ENCODE results near the gene LPIN3.
A peak's percentile ranks its signal among the peaks of the same experiment; 100 is the strongest.
"Not testable (repeated sequence)": the region's sequence is repeated elsewhere in the genome, so short reads cannot be mapped to it uniquely, and the experiment has no call there.

LPIN3 gene

GRCh38 chr20:41308290-41308711, 32.3 kb upstream of the LPIN3 start:
- no peak overlapping the region for H3K27ac ChIP-seq (ENCODE audit: insufficient read depth, low read length, poor library complexity, severe bottlenecking)
- no peaks in the 10 kb centered on the region for H3K36me3 ChIP-seq (ENCODE audit: control insufficient read depth, insufficient read depth, low read length)
- no peaks in the 10 kb centered on the region for H3K27me3 ChIP-seq (replicated peaks; ENCODE audit: control insufficient read depth, insufficient read depth, low read length, poor library complexity, severe bottlenecking)
- DNase-seq: no peak
- no peaks in the 10 kb centered on the region for H3K4me1 ChIP-seq (ENCODE audit: control insufficient read depth, insufficient read depth, low read length, poor library complexity, severe bottlenecking)
- H3K9me3 ChIP-seq (ENCODE audit: control insufficient read depth, low read length): no peaks in the 10 kb centered on the region
- H3K4me3 ChIP-seq (ENCODE audit: insufficient read depth, low read depth, low read length, poor library complexity, severe bottlenecking): no peak overlapping the region

- Histone ChIP-seq H3K4me1 (ENCODE audit: control insufficient read depth, insufficient read depth, low read length, poor library complexity, severe bottlenecking) (no peaks in the 10 kb centered on the region), H3K4me3 (ENCODE audit: insufficient read depth, low read depth, low read length, poor library complexity, severe bottlenecking) (no peak overlapping the region), H3K27me3 (replicated peaks; ENCODE audit: control insufficient read depth, insufficient read depth, low read length, poor library complexity, severe bottlenecking) (no peaks in the 10 kb centered on the region), H3K36me3 (ENCODE audit: control insufficient read depth, insufficient read depth, low read length) (no peaks in the 10 kb centered on the region), H3K9me3 (ENCODE audit: control insufficient read depth, low read length) (no peaks in the 10 kb centered on the region), H3K27ac (ENCODE audit: insufficient read depth, low read length, poor library complexity, severe bottlenecking) (no peak overlapping the region)
- no peak for DNase-seq
These were observed 31.8 kb upstream of the LPIN3 start for GRCh38 chr20:41308726-41309413.

- no peaks in the 10 kb centered on the region for H3K36me3 ChIP-seq (ENCODE audit: control insufficient read depth, insufficient read depth, low read length)
- H3K27ac ChIP-seq (ENCODE audit: insufficient read depth, low read length, poor library complexity, severe bottlenecking): no peak overlapping the region
- H3K4me1 ChIP-seq (ENCODE audit: control insufficient read depth, insufficient read depth, low read length, poor library complexity, severe bottlenecking): no peaks in the 10 kb centered on the region
- no peaks in the 10 kb centered on the region for H3K9me3 ChIP-seq (ENCODE audit: control insufficient read depth, low read length)
- H3K27me3 ChIP-seq (replicated peaks; ENCODE audit: control insufficient read depth, insufficient read depth, low read length, poor library complexity, severe bottlenecking): no peaks in the 10 kb centered on the region
- no peak for DNase-seq
- no peak overlapping the region for H3K4me3 ChIP-seq (ENCODE audit: insufficient read depth, low read depth, low read length, poor library complexity, severe bottlenecking)
These were observed 30.8 kb upstream of the LPIN3 start for GRCh38 chr20:41309817-41310216.

GRCh38 chr20:41312009-41312408, 28.6 kb upstream of the LPIN3 start:
- H3K4me3 ChIP-seq (ENCODE audit: insufficient read depth, low read depth, low read length, poor library complexity, severe bottlenecking); H3K4me1 ChIP-seq (ENCODE audit: control insufficient read depth, insufficient read depth, low read length, poor library complexity, severe bottlenecking); DNase-seq: not testable (repeated sequence)

GRCh38 chr20:41314386-41314785, 26.2 kb upstream of the LPIN3 start:
- no peak for DNase-seq
- no peak overlapping the region for H3K4me3 ChIP-seq (ENCODE audit: insufficient read depth, low read depth, low read length, poor library complexity, severe bottlenecking)

More at GRCh38 chr20:41312009-41312408, 28.6 kb upstream of the LPIN3 start:
- not testable (repeated sequence) for H3K9me3 ChIP-seq (ENCODE audit: control insufficient read depth, low read length); H3K27me3 ChIP-seq (replicated peaks; ENCODE audit: control insufficient read depth, insufficient read depth, low read length, poor library complexity, severe bottlenecking); H3K27ac ChIP-seq (ENCODE audit: insufficient read depth, low read length, poor library complexity, severe bottlenecking); H3K36me3 ChIP-seq (ENCODE audit: control insufficient read depth, insufficient read depth, low read length)

GRCh38 chr20:41316051-41316450, 24.6 kb upstream of the LPIN3 start:
- no peak for DNase-seq
- Histone ChIP-seq H3K36me3 (ENCODE audit: control insufficient read depth, insufficient read depth, low read length) (no peaks in the 10 kb centered on the region), H3K4me3 (ENCODE audit: insufficient read depth, low read depth, low read length, poor library complexity, severe bottlenecking) (no peak overlapping the region), H3K27me3 (replicated peaks; ENCODE audit: control insufficient read depth, insufficient read depth, low read length, poor library complexity, severe bottlenecking) (no peaks in the 10 kb centered on the region), H3K9me3 (ENCODE audit: control insufficient read depth, low read length) (no peaks in the 10 kb centered on the region), H3K4me1 (ENCODE audit: control insufficient read depth, insufficient read depth, low read length, poor library complexity, severe bottlenecking) (peaks cover 7% of the 10 kb centered on the region), H3K27ac (ENCODE audit: insufficient read depth, low read length, poor library complexity, severe bottlenecking) (no peak overlapping the region)

More at GRCh38 chr20:41314386-41314785, 26.2 kb upstream of the LPIN3 start:
- Histone ChIP-seq H3K9me3 (ENCODE audit: control insufficient read depth, low read length) (no peaks in the 10 kb centered on the region), H3K4me1 (ENCODE audit: control insufficient read depth, insufficient read depth, low read length, poor library complexity, severe bottlenecking) (peaks cover 7% of the 10 kb centered on the region), H3K27me3 (replicated peaks; ENCODE audit: control insufficient read depth, insufficient read depth, low read length, poor library complexity, severe bottlenecking) (no peaks in the 10 kb centered on the region), H3K36me3 (ENCODE audit: control insufficient read depth, insufficient read depth, low read length) (no peaks in the 10 kb centered on the region), H3K27ac (ENCODE audit: insufficient read depth, low read length, poor library complexity, severe bottlenecking) (no peak overlapping the region)

GRCh38 chr20:41316602-41317545, 23.7 kb upstream of the LPIN3 start:
- H3K27me3 ChIP-seq (replicated peaks; ENCODE audit: control insufficient read depth, insufficient read depth, low read length, poor library complexity, severe bottlenecking): no peaks in the 10 kb centered on the region
- peaks cover 7% of the 10 kb centered on the region for H3K4me1 ChIP-seq (ENCODE audit: control insufficient read depth, insufficient read depth, low read length, poor library complexity, severe bottlenecking)
- no peaks in the 10 kb centered on the region for H3K9me3 ChIP-seq (ENCODE audit: control insufficient read depth, low read length)
- no peaks in the 10 kb centered on the region for H3K36me3 ChIP-seq (ENCODE audit: control insufficient read depth, insufficient read depth, low read length)
- H3K27ac ChIP-seq (ENCODE audit: insufficient read depth, low read length, poor library complexity, severe bottlenecking): peak overlapping the region; percentile 56
- H3K4me3 ChIP-seq (ENCODE audit: insufficient read depth, low read depth, low read length, poor library complexity, severe bottlenecking): peak overlapping the region; percentile 69
- peak; percentile 60 to 67 (median 61) for DNase-seq

GRCh38 chr20:41317546-41318270, 22.9 kb upstream of the LPIN3 start, which contains the start of gene ZHX3:
Gene ZHX3 (minus strand): TSS chr20:41317731. CDS start chr20:41204916, 112,815 bp downstream.
- no peaks in the 10 kb centered on the region for H3K9me3 ChIP-seq (ENCODE audit: control insufficient read depth, low read length)
- no peaks in the 10 kb centered on the region for H3K36me3 ChIP-seq (ENCODE audit: control insufficient read depth, insufficient read depth, low read length)
- H3K27me3 ChIP-seq (replicated peaks; ENCODE audit: control insufficient read depth, insufficient read depth, low read length, poor library complexity, severe bottlenecking): no peaks in the 10 kb centered on the region
- peak; percentile 92 to 94 (median 92) for DNase-seq
- peak within 1 kb of the TSS; percentile 69 for H3K4me3 ChIP-seq (ENCODE audit: insufficient read depth, low read depth, low read length, poor library complexity, severe bottlenecking)
- H3K27ac ChIP-seq (ENCODE audit: insufficient read depth, low read length, poor library complexity, severe bottlenecking): peak within 1 kb of the TSS; percentile 56
- H3K4me1 ChIP-seq (ENCODE audit: control insufficient read depth, insufficient read depth, low read length, poor library complexity, severe bottlenecking): peaks cover 7% of the 10 kb centered on the region

GRCh38 chr20:41318271-41318649, 22.4 kb upstream of the LPIN3 start:
- no peaks in the 10 kb centered on the region for H3K9me3 ChIP-seq (ENCODE audit: control insufficient read depth, low read length)
- peaks cover 7% of the 10 kb centered on the region for H3K4me1 ChIP-seq (ENCODE audit: control insufficient read depth, insufficient read depth, low read length, poor library complexity, severe bottlenecking)
- H3K27ac ChIP-seq (ENCODE audit: insufficient read depth, low read length, poor library complexity, severe bottlenecking): peak overlapping the region; percentile 55
- H3K27me3 ChIP-seq (replicated peaks; ENCODE audit: control insufficient read depth, insufficient read depth, low read length, poor library complexity, severe bottlenecking): no peaks in the 10 kb centered on the region
- no peaks in the 10 kb centered on the region for H3K36me3 ChIP-seq (ENCODE audit: control insufficient read depth, insufficient read depth, low read length)
- H3K4me3 ChIP-seq (ENCODE audit: insufficient read depth, low read depth, low read length, poor library complexity, severe bottlenecking): peak overlapping the region; percentile 42
- no peak for DNase-seq

Data from effector memory CD4-positive, alpha-beta T cell (primary cell).